Measurements from ENCODE around the gene WASHC1. TPM values are rescaled to one million over a fixed set of nuclear protein-coding genes. Genes with fewer than 3 reads are reported as not detected.
"Not testable (repeated sequence)": the region's sequence is repeated elsewhere in the genome, so short reads cannot be mapped to it uniquely, and the experiment has no call there.

Gene WASHC1
- total RNA-seq, 4 donors from 2014 or later: 1.4 to 11.1 (median 6.8) TPM

DNA sequence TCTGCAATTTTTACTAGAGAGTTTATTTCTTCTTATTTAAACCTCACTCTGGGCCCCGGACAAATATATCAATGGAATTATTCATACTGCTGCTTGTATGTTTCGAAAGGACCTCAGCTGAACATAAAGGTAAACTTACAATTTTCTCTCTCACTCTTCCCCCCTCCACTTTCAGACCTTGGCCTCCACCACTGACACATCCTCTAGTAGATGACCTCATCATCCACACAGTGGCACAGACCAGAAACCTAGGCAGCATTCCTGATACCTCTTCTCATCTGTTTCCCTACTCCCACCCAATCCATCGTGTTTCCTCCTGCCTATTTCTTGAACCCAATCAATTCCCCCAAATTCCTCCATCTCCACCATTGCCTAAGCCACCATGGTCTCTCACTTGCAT lies 15.2 kb upstream of the WASHC1 start:
- H3K27ac ChIP-seq; H3K9me3 ChIP-seq; H3K27me3 ChIP-seq; H3K4me3 ChIP-seq (replicated peaks in 1 of 3); DNase-seq; H3K36me3 ChIP-seq; H3K4me1 ChIP-seq; intact Hi-C loops (cut with DNase I): not testable (repeated sequence)
- WGBS, 2 donors: 88 to 90% methylated on average over 1 to 3 of the region's 3 CpGs

DNA sequence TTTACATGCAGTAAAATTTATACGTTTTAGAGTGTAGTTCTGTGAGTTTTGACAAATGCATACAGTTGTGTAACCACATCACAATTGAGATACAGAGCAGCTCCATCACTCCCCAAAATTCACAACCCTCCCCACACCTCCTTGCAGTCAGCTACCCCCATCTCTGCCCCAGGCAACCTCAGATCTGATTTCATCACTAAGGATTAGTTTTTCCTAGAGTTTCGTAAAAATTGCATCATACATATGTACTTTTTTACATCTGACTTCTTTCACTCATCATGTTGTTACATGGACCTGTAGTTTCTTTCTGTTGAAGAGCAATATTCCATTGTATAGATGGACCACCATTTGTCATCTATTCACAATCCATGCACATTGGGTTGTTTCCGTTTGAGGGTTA lies 14.4 kb upstream of the WASHC1 start:
- intact Hi-C loops (cut with DNase I); H3K9me3 ChIP-seq: not testable (repeated sequence)
- 92 to 100% methylated on average over 2 to 3 of the region's 3 CpGs for WGBS, 2 donors

DNA sequence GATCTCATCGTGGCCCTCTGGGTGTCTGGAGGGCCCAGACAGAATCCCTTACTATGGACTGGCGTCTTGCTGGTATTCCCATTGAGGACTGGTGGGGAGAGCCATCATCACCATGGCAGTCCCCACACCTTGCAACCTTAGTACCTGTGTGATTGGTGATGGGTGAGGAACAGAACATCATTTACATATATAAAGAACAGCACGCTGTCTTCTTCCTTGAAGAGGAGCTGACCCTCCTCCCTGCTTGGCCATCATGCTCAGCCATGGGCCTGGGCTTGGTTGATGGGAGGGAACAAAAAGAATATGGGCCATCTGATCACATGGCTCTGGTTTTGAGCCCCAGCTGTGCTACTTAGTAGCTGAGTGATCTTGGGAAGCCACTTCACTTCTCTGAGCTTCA lies 13.9 kb upstream of the WASHC1 start:
- intact Hi-C loops (cut with DNase I): not testable (repeated sequence)

More for the DNA sequence above, 14.4 kb upstream of the WASHC1 start:
- H3K4me1 ChIP-seq; H3K36me3 ChIP-seq; DNase-seq; H3K27ac ChIP-seq; H3K27me3 ChIP-seq; H3K4me3 ChIP-seq (replicated peaks in 1 of 3): not testable (repeated sequence)

DNA sequence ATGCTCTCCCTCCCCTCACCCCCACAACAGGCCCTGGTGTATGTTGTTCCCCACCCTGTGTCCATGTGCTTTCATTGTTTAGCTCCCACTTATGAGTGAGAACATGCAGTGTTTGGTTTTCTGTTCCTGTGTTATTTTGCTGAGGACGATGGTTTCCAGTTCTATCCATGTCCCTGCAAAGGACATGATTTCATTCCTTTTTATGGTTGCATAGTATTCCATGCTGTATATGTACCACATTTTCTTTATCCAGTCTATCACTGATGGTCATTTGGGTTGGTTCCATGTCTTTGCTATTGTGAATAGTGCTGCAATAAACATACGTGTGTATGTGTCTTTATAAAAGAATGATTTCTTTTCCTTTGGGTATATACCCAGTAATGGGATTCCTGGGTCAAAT lies 12.6 kb upstream of the WASHC1 start:
- intact Hi-C loops (cut with DNase I): not testable (repeated sequence)

More for the DNA sequence above, 13.9 kb upstream of the WASHC1 start:
- H3K4me1 ChIP-seq; H3K27ac ChIP-seq; H3K36me3 ChIP-seq; H3K9me3 ChIP-seq; H3K4me3 ChIP-seq (replicated peaks in 1 of 3); DNase-seq; H3K27me3 ChIP-seq: not testable (repeated sequence)
- 62% methylated on average over 2 of the region's 3 CpGs; no CpG with 5 or more reads in 1 of the 2 donors for WGBS, 2 donors

DNA sequence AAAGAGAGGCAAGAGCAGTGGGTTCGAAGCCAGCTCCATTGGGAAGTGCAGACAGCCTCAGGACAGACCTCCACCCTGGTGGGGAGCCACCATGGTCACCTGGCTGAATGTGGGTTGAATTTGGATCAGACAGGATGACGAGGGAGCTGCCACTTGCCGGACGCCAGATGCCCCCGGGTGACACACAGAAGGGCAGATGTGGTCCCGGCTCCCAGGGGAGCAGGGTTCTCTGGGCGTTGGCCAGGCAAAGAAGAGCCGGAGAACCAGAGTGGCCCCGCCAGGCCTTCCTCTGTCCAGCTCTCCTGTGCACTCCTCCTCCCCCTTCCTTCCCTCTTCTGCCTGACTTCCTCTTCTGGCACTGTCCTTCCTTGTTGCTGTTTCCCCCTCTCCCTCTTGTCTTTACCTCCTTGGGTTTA lies 12.0 kb upstream of the WASHC1 start:
- H3K4me1 ChIP-seq; intact Hi-C loops (cut with DNase I): not testable (repeated sequence)

More for the DNA sequence above, 12.6 kb upstream of the WASHC1 start:
- not testable (repeated sequence) for H3K4me3 ChIP-seq (replicated peaks in 1 of 3); H3K4me1 ChIP-seq; H3K27me3 ChIP-seq; DNase-seq; H3K27ac ChIP-seq; H3K9me3 ChIP-seq; H3K36me3 ChIP-seq
- 92 to 96% methylated on average over 2 of the region's 2 CpGs for WGBS, 2 donors

DNA sequence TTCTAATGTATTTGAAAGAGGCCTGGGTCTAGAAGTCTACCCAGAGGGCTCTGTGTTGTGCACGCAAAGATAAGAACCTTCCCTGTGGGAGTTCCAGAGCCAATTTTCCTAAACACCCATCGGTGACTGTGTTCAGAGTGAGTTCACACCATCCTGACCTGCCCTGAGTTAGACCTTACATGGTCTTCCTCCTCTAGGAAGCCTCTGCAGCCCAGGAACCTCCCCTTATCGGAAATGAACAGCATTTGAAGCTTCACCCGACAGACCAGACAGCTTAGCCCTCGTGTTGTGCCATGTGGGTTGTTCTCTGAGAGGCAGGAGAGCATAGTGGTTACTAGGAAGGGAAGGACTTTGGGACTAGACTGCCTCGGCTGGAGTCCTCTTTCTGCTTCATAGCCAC lies 3.1 kb upstream of the WASHC1 start:
- H3K36me3 ChIP-seq; H3K4me1 ChIP-seq; H3K9me3 ChIP-seq; DNase-seq; H3K4me3 ChIP-seq (replicated peaks in 1 of 3); intact Hi-C loops (cut with DNase I); H3K27ac ChIP-seq; H3K27me3 ChIP-seq: not testable (repeated sequence)
- WGBS, 2 donors: 90% methylated on average over 2 of the region's 6 CpGs; no CpG with 5 or more reads in 1 of the 2 donors

More for the DNA sequence above, 12.0 kb upstream of the WASHC1 start:
- 86 to 94% methylated on average over 5 to 8 of the region's 9 CpGs for WGBS, 2 donors
- not testable (repeated sequence) for H3K27me3 ChIP-seq; H3K36me3 ChIP-seq; H3K9me3 ChIP-seq; DNase-seq; H3K27ac ChIP-seq; H3K4me3 ChIP-seq (replicated peaks in 1 of 3)

DNA sequence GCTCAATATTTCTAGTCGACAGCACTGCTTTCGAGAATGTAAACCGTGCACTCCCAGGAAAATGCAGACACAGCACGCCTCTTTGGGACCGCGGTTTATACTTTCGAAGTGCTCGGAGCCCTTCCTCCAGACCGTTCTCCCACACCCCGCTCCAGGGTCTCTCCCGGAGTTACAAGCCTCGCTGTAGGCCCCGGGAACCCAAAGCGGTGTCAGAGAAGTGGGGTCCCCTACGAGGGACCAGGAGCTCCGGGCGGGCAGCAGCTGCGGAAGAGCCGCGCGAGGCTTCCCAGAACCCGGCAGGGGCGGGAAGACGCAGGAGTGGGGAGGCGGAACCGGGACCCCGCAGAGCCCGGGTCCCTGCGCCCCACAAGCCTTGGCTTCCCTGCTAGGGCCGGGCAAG lies 481 bp downstream of the WASHC1 start:
- H3K27ac ChIP-seq; H3K27me3 ChIP-seq; H3K36me3 ChIP-seq; intact Hi-C loops (cut with DNase I); DNase-seq; H3K4me1 ChIP-seq; H3K9me3 ChIP-seq: not testable (repeated sequence)
- WGBS, 2 donors: 0% methylated on average over 1 to 2 of the region's 30 CpGs
- H3K4me3 ChIP-seq (replicated peaks in 1 of 3): peak overlapping the region in 1 of 3 donors; percentile 37

DNA sequence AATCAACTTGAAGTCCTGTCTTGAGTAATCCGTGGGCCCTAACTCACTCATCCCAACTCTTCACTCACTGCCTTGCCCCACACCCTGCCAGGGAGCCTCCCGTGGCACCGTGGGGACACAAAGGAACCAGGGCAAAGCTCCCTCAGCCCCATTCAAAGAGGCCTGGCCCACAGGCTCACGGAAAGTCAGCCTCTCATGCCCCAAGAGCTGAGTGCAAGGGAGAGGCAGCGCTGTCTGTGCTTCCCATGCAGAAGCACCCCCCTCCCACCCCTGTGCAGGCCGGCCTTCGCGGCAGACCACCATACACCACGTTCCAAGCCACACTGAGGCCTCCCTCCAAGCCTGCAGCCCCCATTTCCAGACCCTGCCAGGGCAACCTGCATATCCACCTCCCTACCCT lies 7.6 kb downstream of the WASHC1 start:
- DNase-seq; intact Hi-C loops (cut with DNase I): not testable (repeated sequence)

DNA sequence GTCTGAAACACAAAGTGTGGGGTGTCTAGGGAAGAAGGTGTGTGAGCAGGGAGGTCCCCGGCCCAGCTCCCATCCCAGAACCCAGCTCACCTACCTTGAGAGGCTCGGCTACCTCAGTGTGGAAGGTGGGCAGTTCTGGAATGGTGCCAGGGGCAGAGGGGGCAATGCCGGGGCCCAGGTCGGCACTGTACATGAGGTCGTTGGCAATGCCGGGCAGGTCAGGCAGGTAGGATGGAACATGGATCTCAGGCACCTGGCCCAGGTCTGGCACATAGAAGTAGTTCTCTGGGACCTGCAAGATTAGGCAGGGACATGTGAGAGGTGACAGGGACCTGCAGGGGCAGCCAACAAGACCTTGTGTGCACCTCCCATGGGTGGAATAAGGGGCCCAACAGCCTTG lies 12.4 kb downstream of the WASHC1 start:
- H3K9me3 ChIP-seq; DNase-seq; H3K27me3 ChIP-seq; intact Hi-C loops (cut with DNase I); H3K4me1 ChIP-seq; H3K27ac ChIP-seq; H3K4me3 ChIP-seq (replicated peaks in 1 of 3); H3K36me3 ChIP-seq: not testable (repeated sequence)
- no CpG with 5 or more reads among the region's 6 CpGs for WGBS, 2 donors

More for the DNA sequence above, 7.6 kb downstream of the WASHC1 start:
- H3K4me3 ChIP-seq (replicated peaks in 1 of 3); H3K4me1 ChIP-seq; H3K9me3 ChIP-seq; H3K27ac ChIP-seq; H3K27me3 ChIP-seq; H3K36me3 ChIP-seq: not testable (repeated sequence)
- no CpG with 5 or more reads among the region's 9 CpGs for WGBS, 2 donors

DNA sequence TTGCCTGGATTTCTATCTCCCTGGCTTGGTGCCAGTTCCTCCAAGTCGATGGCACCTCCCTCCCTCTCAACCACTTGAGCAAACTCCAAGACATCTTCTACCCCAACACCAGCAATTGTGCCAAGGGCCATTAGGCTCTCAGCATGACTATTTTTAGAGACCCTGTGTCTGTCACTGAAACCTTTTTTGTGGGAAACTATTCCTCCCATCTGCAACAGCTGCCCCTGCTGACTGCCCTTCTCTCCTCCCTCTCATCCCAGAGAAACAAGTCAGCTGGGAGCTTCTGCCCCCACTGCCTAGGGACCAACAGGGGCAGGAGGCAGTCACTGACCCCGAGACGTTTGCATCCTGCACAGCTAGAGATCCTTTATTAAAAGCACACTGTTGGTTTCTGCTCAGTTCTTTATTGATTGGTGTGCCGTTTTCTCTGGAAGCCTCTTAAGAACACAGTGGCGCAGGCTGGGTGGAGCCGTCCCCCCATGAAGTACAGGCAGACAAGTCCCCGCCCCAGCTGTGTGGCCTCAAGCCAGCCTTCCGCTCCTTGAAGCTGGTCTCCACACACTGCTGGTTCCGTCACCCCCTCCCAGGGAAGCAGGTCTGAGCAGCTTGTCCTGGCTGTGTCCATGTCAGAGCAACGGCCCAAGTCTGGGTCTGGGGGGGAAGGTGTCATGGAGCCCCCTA lies 15.0 kb downstream of the WASHC1 start:
- 13 to 24% methylated on average over 4 to 6 of the region's 10 CpGs for WGBS, 2 donors
- H3K4me3 ChIP-seq (replicated peaks in 1 of 3); H3K4me1 ChIP-seq; H3K27ac ChIP-seq; H3K9me3 ChIP-seq; H3K27me3 ChIP-seq; intact Hi-C loops (cut with DNase I); H3K36me3 ChIP-seq: not testable (repeated sequence)
- peak; percentile 95 to 97 for DNase-seq

Measured in thyroid gland (tissue), 4 donors.